Measurements from ENCODE around the gene CSF2RB. TPM values are rescaled to one million over a fixed set of nuclear protein-coding genes. Genes with fewer than 3 reads are reported as not detected.
"Not testable (repeated sequence)": the region's sequence is repeated elsewhere in the genome, so short reads cannot be mapped to it uniquely, and the experiment has no call there.

Gene CSF2RB
- total RNA-seq, 6 experiments from 2014 or later = 0.88 to 4.7 (median 2.4) TPM

DNA sequence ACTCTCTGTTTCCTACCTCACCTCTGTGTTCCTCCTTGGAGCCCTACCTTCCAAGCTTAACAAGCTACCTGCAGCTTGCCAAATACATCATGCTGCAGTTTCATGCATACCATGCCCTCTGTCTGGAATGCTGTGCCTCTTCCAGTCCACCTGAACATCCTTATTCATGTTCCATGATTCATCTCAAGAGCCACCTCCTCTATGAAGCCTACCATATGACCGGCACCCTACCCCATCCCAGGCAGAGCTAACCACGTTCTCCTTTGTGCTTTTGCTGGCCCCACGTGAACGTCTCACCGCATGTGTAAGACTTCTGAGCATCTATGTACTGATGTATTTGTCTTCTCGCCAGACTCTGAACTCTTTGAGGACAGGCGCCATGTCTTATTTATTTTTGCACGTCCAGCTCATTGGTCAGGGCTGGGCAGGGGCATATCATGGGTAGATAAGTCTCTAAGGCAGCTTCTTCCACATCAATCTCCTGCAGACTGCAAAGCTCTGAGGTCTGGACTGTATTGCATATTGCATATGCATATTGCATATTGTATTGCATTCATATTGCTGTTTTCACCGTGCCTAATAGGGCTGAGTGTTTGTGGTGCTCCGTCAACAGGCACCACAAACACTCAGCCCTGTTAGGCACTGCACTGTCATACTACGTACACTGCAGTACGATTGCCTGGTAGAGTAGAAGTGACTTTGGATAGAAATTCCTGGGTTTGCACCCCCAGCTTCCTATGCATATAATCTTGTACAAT, 74.8 kb downstream of the CSF2RB start:
- intact Hi-C loops (cut with DNase I) = no loop called here
- WGBS (ENCODE audit: insufficient coverage, low coverage, low lambda C conversion rate, missing lambda C conversion rate) = 76% methylated on average over 8 of the region's 12 CpGs
- TF ChIP-seq POLR2A (IDR thresholded peaks at IDR 0.05) = no peak
- TF ChIP-seq, protein P1, sequence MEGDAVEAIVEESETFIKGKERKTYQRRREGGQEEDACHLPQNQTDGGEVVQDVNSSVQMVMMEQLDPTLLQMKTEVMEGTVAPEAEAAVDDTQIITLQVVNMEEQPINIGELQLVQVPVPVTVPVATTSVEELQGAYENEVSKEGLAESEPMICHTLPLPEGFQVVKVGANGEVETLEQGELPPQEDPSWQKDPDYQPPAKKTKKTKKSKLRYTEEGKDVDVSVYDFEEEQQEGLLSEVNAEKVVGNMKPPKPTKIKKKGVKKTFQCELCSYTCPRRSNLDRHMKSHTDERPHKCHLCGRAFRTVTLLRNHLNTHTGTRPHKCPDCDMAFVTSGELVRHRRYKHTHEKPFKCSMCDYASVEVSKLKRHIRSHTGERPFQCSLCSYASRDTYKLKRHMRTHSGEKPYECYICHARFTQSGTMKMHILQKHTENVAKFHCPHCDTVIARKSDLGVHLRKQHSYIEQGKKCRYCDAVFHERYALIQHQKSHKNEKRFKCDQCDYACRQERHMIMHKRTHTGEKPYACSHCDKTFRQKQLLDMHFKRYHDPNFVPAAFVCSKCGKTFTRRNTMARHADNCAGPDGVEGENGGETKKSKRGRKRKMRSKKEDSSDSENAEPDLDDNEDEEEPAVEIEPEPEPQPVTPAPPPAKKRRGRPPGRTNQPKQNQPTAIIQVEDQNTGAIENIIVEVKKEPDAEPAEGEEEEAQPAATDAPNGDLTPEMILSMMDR (IDR thresholded peaks at IDR 0.05) = no peak

DNA sequence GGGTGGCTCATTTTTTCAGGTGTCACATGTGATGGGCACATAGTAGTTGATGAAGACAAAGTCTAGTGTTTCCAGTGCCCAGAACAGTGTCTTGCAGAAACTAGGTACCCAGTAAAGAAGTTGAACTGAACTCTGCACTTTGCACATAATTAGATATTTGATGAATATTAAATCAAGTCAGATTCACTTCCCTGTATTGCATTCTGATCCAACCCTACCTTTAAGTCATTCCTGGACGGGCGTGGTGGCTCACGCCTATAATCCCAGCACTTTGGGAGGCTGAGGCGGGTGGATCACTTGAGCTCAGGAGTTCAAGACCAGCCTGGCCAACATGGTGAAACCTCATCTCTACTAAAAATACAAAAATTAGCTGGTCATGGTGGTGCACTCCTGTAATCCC, 75.6 kb downstream of the CSF2RB start:
- DNase-seq; H3K27me3 ChIP-seq; H3K36me3 ChIP-seq; ATAC-seq; H3K4me3 ChIP-seq; H3K27ac ChIP-seq; H3K4me1 ChIP-seq; intact Hi-C loops (cut with DNase I): not testable (repeated sequence)
- peaks cover 0 to 12% (median 6%) of the 10 kb centered on the region in 4 donors for H3K9me3 ChIP-seq
- WGBS (ENCODE audit: insufficient coverage, low coverage, low lambda C conversion rate, missing lambda C conversion rate) = 73% methylated on average over 2 of the region's 4 CpGs

More for the DNA sequence above, 74.8 kb downstream of the CSF2RB start:
- ATAC-seq = no peak
- Histone ChIP-seq H3K27ac (no peak overlapping the region), H3K9me3 (peaks cover 0 to 12% (median 6%) of the 10 kb centered on the region in 4 donors), H3K4me3 (no peak overlapping the region), H3K27me3 (no peaks in the 10 kb centered on the region), H3K4me1 (no peaks in the 10 kb centered on the region), H3K36me3 (no peaks in the 10 kb centered on the region)
- peak in 1 of 3 donors; percentile 24 for DNase-seq

Other genes starting within 250 kb of the CSF2RB start
- not detected for gene CACNG2, start 209.9 kb upstream of the CSF2RB start, total RNA-seq
- gene IFT27, start 137.5 kb upstream of the CSF2RB start, total RNA-seq = 10 to 100 TPM; 10.3 to 17.4 (median 14.8) TPM
- 1 to 10 TPM in 3 of 6 experiments, under 1 TPM in 1, not detected in 2; 0.59 to 1.7 (median 1.4) TPM for gene PVALB, start 96.6 kb upstream of the CSF2RB start, total RNA-seq
- 1 to 10 TPM; 2.3 to 6.2 (median 4.0) TPM for gene NCF4, start 52.6 kb upstream of the CSF2RB start, total RNA-seq
- 100 to 1,000 TPM; 223 to 355 (median 321) TPM for gene TST, start 105.8 kb downstream of the CSF2RB start, total RNA-seq
- 100 to 1,000 TPM; 153 to 301 (median 214) TPM for gene MPST, start 106.1 kb downstream of the CSF2RB start, total RNA-seq
- gene KCTD17, start 138.1 kb downstream of the CSF2RB start, total RNA-seq = 1 to 10 TPM; 2.0 to 9.7 (median 4.4) TPM
- gene TMPRSS6, start 196.1 kb downstream of the CSF2RB start, total RNA-seq = 100 to 1,000 TPM in 1 of 6 experiments, 10 to 100 TPM in 5; 40.7 to 104 (median 60.6) TPM
- 1 to 10 TPM; 1.2 to 8.6 (median 2.0) TPM for gene IL2RB, start 236.3 kb downstream of the CSF2RB start, total RNA-seq

Data from right lobe of liver (tissue), 6 donors.